ENCODE results near the gene CRAT.

GRCh38 chr9:129108805-129109536 lies 1.6 kb downstream of the CRAT start:
- TF ChIP-seq EZH2 (IDR thresholded peaks at IDR 0.05), result no peak
- no peak for TF ChIP-seq CTCF (IDR thresholded peaks at IDR 0.05)

Measured in neural progenitor cell (in vitro differentiated cells).